K562 (cell line): ENCODE measurements around the gene SLC27A2. TPM values are rescaled to one million over a fixed set of nuclear protein-coding genes. Genes with fewer than 3 reads are reported as not detected.

Experiments
- DMBX1 ChIP-seq: fragments of 250-450 bp; sonication (Bioruptor Pico); IDR thresholded peaks from 2 replicates; pipeline ENCODE4 v1.8.0; 2022; ENCODE audit warnings: inconsistent platforms, mild to moderate bottlenecking, moderate library complexity, borderline replicate concordance
- GTF2E2 ChIP-seq: fragments of 200-800 bp; sonication (Bioruptor generic); IDR thresholded peaks from 2 replicates; pipeline ENCODE4 v1.6.1; 2016; ENCODE audit warnings: missing genetic modification characterization, missing compliant biosample characterization
- ILF3 ChIP-seq: fragments of 450-650 bp; IDR thresholded peaks from 2 replicates; pipeline ENCODE4 v1.6.1; 2018; ENCODE audit warnings: antibody characterized with exemption, mild to moderate bottlenecking, moderate library complexity, borderline replicate concordance
- MYC ChIP-seq, 2 experiments: fragments of 250-450 bp in 1 of 2; sonication (Bioruptor Pico) in 1 of 2; IDR thresholded peaks; 2 replicates each; pipeline versions ENCODE4 v1.5.1 to v1.6.1; 2012 to 2021; ENCODE audit warnings: low read depth in 2 of 2, borderline replicate concordance in 1 of 2, improper control_type of control experiment in 1 of 2, low read length in 1 of 2, mild to moderate bottlenecking in 1 of 2, moderate library complexity in 1 of 2
- NFATC3 ChIP-seq: fragments of 450-650 bp; IDR thresholded peaks from 2 replicates; pipeline ENCODE4 v1.6.1; 2017; ENCODE audit warnings: mild to moderate bottlenecking
- NONO ChIP-seq, 2 experiments: fragments of 200-400 bp in 1 of 2; fragments of 450-650 bp in 1 of 2; formaldehyde crosslinking in 1 of 2; IDR thresholded peaks; 2 replicates each; pipeline ENCODE4 v1.6.1; 2017; ENCODE audit warnings: low read depth in 2 of 2, mild to moderate bottlenecking in 2 of 2, moderate library complexity in 2 of 2, low read length in 1 of 2
- POLR2A ChIP-seq: fragments of 450-650 bp; conservative IDR thresholded peaks from 2 replicates; pipeline ENCODE4 v1.6.1; 2016
- RB1 ChIP-seq: fragments of 450-650 bp; IDR thresholded peaks from 2 replicates; pipeline ENCODE4 v1.6.1; 2017; ENCODE audit warnings: low read depth, mild to moderate bottlenecking
- SMAD4 ChIP-seq: fragments of 250-450 bp; sonication (Bioruptor Pico); conservative IDR thresholded peaks from 2 replicates; pipeline ENCODE4 v1.8.0; 2021; ENCODE audit warnings: inconsistent platforms, mild to moderate bottlenecking, moderate library complexity
- TAF9B ChIP-seq: fragments of 450-650 bp; IDR thresholded peaks from 2 replicates; pipeline ENCODE4 v1.6.1; 2018; ENCODE audit warnings: mild to moderate bottlenecking; ENCODE audit not compliant: partially characterized antibody
- ZNF23 ChIP-seq: fragments of 250-450 bp; sonication (Bioruptor Pico); IDR thresholded peaks from 2 replicates; pipeline ENCODE4 v1.4.0; 2020; ENCODE audit warnings: mild to moderate bottlenecking
- ZNF561 ChIP-seq: fragments of 450-650 bp; formaldehyde crosslinking; conservative IDR thresholded peaks from 2 replicates; pipeline ENCODE4 v1.4.0; 2020; ENCODE audit warnings: mild to moderate bottlenecking, moderate library complexity
- polyA plus RNA-seq, 8 experiments: library from polyadenylated mRNA; depleted of rRNA in 4 of 8; stranded (reverse) in 5 of 8; unstranded in 3 of 8; fragments of >200 nt; fragmentation: Nextera tagmentation in 2 of 8; fragmentation: Illumina TruSeq in 1 of 8; extraction: Ambion mirVana in 2 of 8; extraction: Trizol in 1 of 8; gene quantifications; 2 replicates each; pipeline versions ENCODE4 v1.2.1 to v1.2.3, GENCODE V29; 2011 to 2014; ENCODE audit warnings: inconsistent platforms in 1 of 8, missing spikeins in 1 of 8
- total RNA-seq, 7 experiments: library from RNA; depleted of rRNA in 6 of 7; stranded (reverse); fragments of >200 nt in 6 of 7; fragmentation: Illumina TruSeq in 2 of 7; extraction: Trizol in 2 of 7; gene quantifications; 2 replicates each; pipeline versions ENCODE4 v1.2.1 to v1.2.3, GENCODE V29; 2011 to 2021; ENCODE audit warnings: low replicate concordance in 1 of 7
- TF ChIP-seq, protein P1 (sequence below), 2 experiments: fragments of 450-650 bp; IDR thresholded peaks; 2 replicates each; pipeline ENCODE4 v1.6.1; 2016
- TF ChIP-seq, protein P2 (sequence below), 2 experiments: fragments of 150-350 bp in 1 of 2; IDR thresholded peaks; 2 replicates each; pipeline ENCODE4 v1.6.1; 2012 to 2016; ENCODE audit warnings: low read depth in 2 of 2, low read length in 2 of 2, mild to moderate bottlenecking in 1 of 2, moderate library complexity in 1 of 2
- TF ChIP-seq, protein P3 (sequence below), 2 experiments: fragments of 450-650 bp in 1 of 2; IDR thresholded peaks; 2 replicates each; pipeline ENCODE4 v1.6.1; 2011 to 2017; ENCODE audit warnings: low read depth in 2 of 2, antibody characterized with exemption in 1 of 2, borderline replicate concordance in 1 of 2, low read length in 1 of 2, mild to moderate bottlenecking in 1 of 2, mixed read lengths in 1 of 2; ENCODE audit not compliant: control insufficient read depth in 1 of 2
- TF ChIP-seq, protein P4 (sequence below): fragments of 250-450 bp; sonication (Bioruptor Pico); IDR thresholded peaks from 2 replicates; pipeline ENCODE4 v1.8.0; 2022; ENCODE audit warnings: inconsistent platforms

SLC27A2 gene
- total and polyA plus RNA-seq, 9 of the 15 experiments (the other 6 are each of a cell fraction or from before 2014, with no cell fraction given) = 4.9 to 38.0 (median 22.7) TPM

DNA sequence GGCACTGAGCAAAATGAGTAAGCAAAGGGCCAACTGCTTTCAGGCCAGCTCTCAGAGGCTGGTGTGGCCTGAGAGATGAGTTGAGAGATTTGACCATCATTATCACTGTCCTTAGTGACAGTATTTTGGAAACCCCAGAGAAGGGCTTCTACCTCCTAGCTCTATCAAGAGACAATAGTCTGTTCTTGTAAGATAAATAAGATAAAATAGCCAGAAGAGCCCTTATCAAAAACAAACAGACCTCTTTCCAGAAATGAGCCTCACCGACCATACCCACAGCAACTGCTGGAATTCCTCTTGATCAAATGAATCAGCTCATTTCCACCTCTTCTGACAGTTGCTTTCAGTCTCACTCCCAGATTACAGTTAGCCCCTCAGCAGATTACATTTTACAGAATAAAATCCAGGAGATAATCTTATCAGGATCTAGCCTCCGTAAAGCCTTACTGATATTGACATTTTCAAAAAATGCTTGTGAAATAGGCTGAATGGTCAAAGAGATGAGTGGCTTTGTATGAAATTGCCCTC, 79.0 kb downstream of the SLC27A2 start (continued):
- peak; percentile 91 for TF ChIP-seq SMAD4
- TF ChIP-seq, protein P1, sequence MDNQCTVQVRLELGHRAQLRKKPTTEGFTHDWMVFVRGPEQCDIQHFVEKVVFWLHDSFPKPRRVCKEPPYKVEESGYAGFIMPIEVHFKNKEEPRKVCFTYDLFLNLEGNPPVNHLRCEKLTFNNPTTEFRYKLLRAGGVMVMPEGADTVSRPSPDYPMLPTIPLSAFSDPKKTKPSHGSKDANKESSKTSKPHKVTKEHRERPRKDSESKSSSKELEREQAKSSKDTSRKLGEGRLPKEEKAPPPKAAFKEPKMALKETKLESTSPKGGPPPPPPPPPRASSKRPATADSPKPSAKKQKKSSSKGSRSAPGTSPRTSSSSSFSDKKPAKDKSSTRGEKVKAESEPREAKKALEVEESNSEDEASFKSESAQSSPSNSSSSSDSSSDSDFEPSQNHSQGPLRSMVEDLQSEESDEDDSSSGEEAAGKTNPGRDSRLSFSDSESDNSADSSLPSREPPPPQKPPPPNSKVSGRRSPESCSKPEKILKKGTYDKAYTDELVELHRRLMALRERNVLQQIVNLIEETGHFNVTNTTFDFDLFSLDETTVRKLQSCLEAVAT (IDR thresholded peaks at IDR 0.05) = no peak; a peak in 1 of 4 replicates
- TF ChIP-seq, protein P2, sequence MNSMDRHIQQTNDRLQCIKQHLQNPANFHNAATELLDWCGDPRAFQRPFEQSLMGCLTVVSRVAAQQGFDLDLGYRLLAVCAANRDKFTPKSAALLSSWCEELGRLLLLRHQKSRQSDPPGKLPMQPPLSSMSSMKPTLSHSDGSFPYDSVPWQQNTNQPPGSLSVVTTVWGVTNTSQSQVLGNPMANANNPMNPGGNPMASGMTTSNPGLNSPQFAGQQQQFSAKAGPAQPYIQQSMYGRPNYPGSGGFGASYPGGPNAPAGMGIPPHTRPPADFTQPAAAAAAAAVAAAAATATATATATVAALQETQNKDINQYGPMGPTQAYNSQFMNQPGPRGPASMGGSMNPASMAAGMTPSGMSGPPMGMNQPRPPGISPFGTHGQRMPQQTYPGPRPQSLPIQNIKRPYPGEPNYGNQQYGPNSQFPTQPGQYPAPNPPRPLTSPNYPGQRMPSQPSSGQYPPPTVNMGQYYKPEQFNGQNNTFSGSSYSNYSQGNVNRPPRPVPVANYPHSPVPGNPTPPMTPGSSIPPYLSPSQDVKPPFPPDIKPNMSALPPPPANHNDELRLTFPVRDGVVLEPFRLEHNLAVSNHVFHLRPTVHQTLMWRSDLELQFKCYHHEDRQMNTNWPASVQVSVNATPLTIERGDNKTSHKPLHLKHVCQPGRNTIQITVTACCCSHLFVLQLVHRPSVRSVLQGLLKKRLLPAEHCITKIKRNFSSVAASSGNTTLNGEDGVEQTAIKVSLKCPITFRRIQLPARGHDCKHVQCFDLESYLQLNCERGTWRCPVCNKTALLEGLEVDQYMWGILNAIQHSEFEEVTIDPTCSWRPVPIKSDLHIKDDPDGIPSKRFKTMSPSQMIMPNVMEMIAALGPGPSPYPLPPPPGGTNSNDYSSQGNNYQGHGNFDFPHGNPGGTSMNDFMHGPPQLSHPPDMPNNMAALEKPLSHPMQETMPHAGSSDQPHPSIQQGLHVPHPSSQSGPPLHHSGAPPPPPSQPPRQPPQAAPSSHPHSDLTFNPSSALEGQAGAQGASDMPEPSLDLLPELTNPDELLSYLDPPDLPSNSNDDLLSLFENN (IDR thresholded peaks at IDR 0.05; ENCODE audit: low read depth in 2 of 2, low read length in 2 of 2) = peak in 1 of 2 experiments; percentile 93; a peak in 2 of 4 replicates
- TF ChIP-seq ZNF561 (CRISPR knock-in tag) = no peak
- peak; percentile 54; the same call in 1 of the 2 replicates for TF ChIP-seq MYC (IDR thresholded peaks at IDR 0.05; ENCODE audit: low read depth, low read length)
- TF ChIP-seq MYC (CRISPR knock-in tag; IDR thresholded peaks at IDR 0.05; ENCODE audit: borderline replicate concordance, low read depth) = no peak
- no peak for TF ChIP-seq POLR2A
- peak in 1 of 2 experiments; percentile 61; a peak in 1 of 4 replicates for TF ChIP-seq NONO (IDR thresholded peaks at IDR 0.05; ENCODE audit: low read depth in 2 of 2, low read length in 1 of 2)
- TF ChIP-seq RB1 = peak; percentile 11; the same call in 1 of the 2 replicates
- TF ChIP-seq ILF3 = peak; percentile 65; the same call in 1 of the 2 replicates
- TF ChIP-seq ZNF23 (CRISPR knock-in tag) = 0 out of 2 replicates have a peak, but pooled peaks have one; percentile 2
- peak; percentile 2 for TF ChIP-seq TAF9B
- TF ChIP-seq GTF2E2 = 0 out of 2 replicates have a peak, but pooled peaks have one; percentile 34
- TF ChIP-seq NFATC3 = peak; percentile 64; the same call in 1 of the 2 replicates
- TF ChIP-seq, protein P3, sequence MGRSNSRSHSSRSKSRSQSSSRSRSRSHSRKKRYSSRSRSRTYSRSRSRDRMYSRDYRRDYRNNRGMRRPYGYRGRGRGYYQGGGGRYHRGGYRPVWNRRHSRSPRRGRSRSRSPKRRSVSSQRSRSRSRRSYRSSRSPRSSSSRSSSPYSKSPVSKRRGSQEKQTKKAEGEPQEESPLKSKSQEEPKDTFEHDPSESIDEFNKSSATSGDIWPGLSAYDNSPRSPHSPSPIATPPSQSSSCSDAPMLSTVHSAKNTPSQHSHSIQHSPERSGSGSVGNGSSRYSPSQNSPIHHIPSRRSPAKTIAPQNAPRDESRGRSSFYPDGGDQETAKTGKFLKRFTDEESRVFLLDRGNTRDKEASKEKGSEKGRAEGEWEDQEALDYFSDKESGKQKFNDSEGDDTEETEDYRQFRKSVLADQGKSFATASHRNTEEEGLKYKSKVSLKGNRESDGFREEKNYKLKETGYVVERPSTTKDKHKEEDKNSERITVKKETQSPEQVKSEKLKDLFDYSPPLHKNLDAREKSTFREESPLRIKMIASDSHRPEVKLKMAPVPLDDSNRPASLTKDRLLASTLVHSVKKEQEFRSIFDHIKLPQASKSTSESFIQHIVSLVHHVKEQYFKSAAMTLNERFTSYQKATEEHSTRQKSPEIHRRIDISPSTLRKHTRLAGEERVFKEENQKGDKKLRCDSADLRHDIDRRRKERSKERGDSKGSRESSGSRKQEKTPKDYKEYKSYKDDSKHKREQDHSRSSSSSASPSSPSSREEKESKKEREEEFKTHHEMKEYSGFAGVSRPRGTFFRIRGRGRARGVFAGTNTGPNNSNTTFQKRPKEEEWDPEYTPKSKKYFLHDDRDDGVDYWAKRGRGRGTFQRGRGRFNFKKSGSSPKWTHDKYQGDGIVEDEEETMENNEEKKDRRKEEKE (IDR thresholded peaks at IDR 0.05; ENCODE audit: borderline replicate concordance in 1 of 2, control insufficient read depth in 1 of 2, low read depth in 2 of 2, low read length in 1 of 2) = 0 out of 4 replicates have a peak, but pooled peaks of 1 of the 2 experiments have one; percentile 53
- TF ChIP-seq, protein P4, sequence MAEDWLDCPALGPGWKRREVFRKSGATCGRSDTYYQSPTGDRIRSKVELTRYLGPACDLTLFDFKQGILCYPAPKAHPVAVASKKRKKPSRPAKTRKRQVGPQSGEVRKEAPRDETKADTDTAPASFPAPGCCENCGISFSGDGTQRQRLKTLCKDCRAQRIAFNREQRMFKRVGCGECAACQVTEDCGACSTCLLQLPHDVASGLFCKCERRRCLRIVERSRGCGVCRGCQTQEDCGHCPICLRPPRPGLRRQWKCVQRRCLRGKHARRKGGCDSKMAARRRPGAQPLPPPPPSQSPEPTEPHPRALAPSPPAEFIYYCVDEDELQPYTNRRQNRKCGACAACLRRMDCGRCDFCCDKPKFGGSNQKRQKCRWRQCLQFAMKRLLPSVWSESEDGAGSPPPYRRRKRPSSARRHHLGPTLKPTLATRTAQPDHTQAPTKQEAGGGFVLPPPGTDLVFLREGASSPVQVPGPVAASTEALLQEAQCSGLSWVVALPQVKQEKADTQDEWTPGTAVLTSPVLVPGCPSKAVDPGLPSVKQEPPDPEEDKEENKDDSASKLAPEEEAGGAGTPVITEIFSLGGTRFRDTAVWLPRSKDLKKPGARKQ = no peak
- peak; percentile 12; the same call in 1 of the 2 replicates for TF ChIP-seq DMBX1 (CRISPR knock-in tag)
